SK-N-SH (cell line): ENCODE results near the gene MYO15A. TPM values are rescaled to one million over a fixed set of nuclear protein-coding genes. Genes with fewer than 3 reads are reported as not detected.

ENCODE experiments used
- CTCF ChIA-PET: fragments of 300-600, 350-600 bp; formaldehyde crosslinking; extraction: SDS; loops from one replicate; lab custom pipeline; 2021; lab: Yijun Ruan, JAX
- POLR2A ChIA-PET: fragments of 350-600 bp; sonication (Branson Sonifier 250); formaldehyde crosslinking; extraction: SDS; loops from one replicate; lab custom pipeline; 2020; ENCODE audit warnings: antibody characterized with exemption, inconsistent platforms; lab: Yijun Ruan, JAX
- DNase-seq: peaks from one replicate; pipeline ENCODE4 v3.0.0; 2012
- H2AFZ ChIP-seq: fragments of 200-600 bp; sonication (generic); 2 replicates; pipeline ENCODE4 v1.8.1; 2016; ENCODE audit warnings: antibody characterized with exemption, mild to moderate bottlenecking, low read depth
- H3F3A ChIP-seq: fragments of 200-600 bp; sonication (generic); replicated peaks from 2 replicates; pipeline ENCODE3; 2016; ENCODE audit warnings: antibody characterized with exemption, mild to moderate bottlenecking; ENCODE audit not compliant: insufficient read depth
- H3K27ac ChIP-seq, 2 experiments: fragments of 200-500 bp in 1 of 2; fragments of 200-600 bp in 1 of 2; sonication (Bioruptor generic) in 1 of 2; sonication (generic), shearing (Covaris generic) in 1 of 2; 2 replicates each; pipeline versions ENCODE4 v1.5.1 to v1.6.1; 2014 to 2016; ENCODE audit warnings: low read depth in 2 of 2, inconsistent platforms in 1 of 2, low read length in 1 of 2, mild to moderate bottlenecking in 1 of 2, mixed read lengths in 1 of 2
- H3K27me3 ChIP-seq: fragments of 200-600 bp; sonication (generic), shearing (Covaris generic); 2 replicates; pipeline ENCODE4 v1.6.1; 2016; ENCODE audit warnings: mixed run types; ENCODE audit not compliant: insufficient read depth
- H3K36me3 ChIP-seq, 2 experiments: fragments of 200-500 bp in 1 of 2; fragments of 200-600 bp in 1 of 2; sonication (Bioruptor generic) in 1 of 2; sonication (generic) in 1 of 2; replicated peaks in 1 of 2; 2 replicates each; pipeline versions ENCODE3 to v1.5.1; 2014 to 2016; ENCODE audit warnings: low read length in 1 of 2, mild to moderate bottlenecking in 1 of 2; ENCODE audit not compliant: insufficient read depth in 2 of 2, control insufficient read depth in 1 of 2
- H3K4me1 ChIP-seq, 2 experiments: fragments of 200-500 bp in 1 of 2; fragments of 200-600 bp in 1 of 2; sonication (Bioruptor generic) in 1 of 2; sonication (generic), shearing (Covaris generic) in 1 of 2; 2 replicates each; pipeline versions ENCODE4 v1.5.1 to v1.6.1; 2014 to 2016; ENCODE audit warnings: low read depth in 1 of 2, low read length in 1 of 2, mixed run types in 1 of 2; ENCODE audit not compliant: insufficient read depth in 2 of 2, control insufficient read depth in 1 of 2
- H3K4me2 ChIP-seq: fragments of 200-600 bp; sonication (generic), shearing (Covaris generic); 2 replicates; pipeline ENCODE4 v1.6.1; 2017; ENCODE audit warnings: mixed run types
- H3K4me3 ChIP-seq, 2 experiments: fragments of 200-500 bp in 1 of 2; fragments of 200-600 bp in 1 of 2; sonication (Bioruptor generic) in 1 of 2; sonication (generic), shearing (Covaris generic) in 1 of 2; 2 replicates each; pipeline versions ENCODE4 v1.5.1 to v1.8.1; 2014 to 2016; ENCODE audit warnings: low read depth in 2 of 2, inconsistent platforms in 1 of 2, low read length in 1 of 2, mild to moderate bottlenecking in 1 of 2, mixed read lengths in 1 of 2, moderate library complexity in 1 of 2
- H3K79me2 ChIP-seq: fragments of 200-600 bp; sonication (generic); 2 replicates; pipeline ENCODE4 v1.8.1; 2017; ENCODE audit warnings: mild to moderate bottlenecking; ENCODE audit not compliant: insufficient read depth
- H3K9ac ChIP-seq: fragments of 200-600 bp; sonication (generic); 2 replicates; pipeline ENCODE4 v1.6.1; 2017; ENCODE audit warnings: mixed run types
- H3K9me2 ChIP-seq: fragments of 200-600 bp; sonication (generic); 2 replicates; pipeline ENCODE4 v1.6.1; 2017; ENCODE audit warnings: mixed run types
- H3K9me3 ChIP-seq: fragments of 200-600 bp; sonication (generic); 2 replicates; pipeline ENCODE4 v1.6.1; 2017; ENCODE audit warnings: mixed run types, mild to moderate bottlenecking, moderate library complexity
- H4K20me1 ChIP-seq: fragments of 200-600 bp; sonication (generic); 2 replicates; pipeline ENCODE4 v1.6.1; 2017; ENCODE audit warnings: mild to moderate bottlenecking, mixed run types; ENCODE audit not compliant: insufficient read depth
- ELF1 ChIP-seq: IDR thresholded peaks from 2 replicates; pipeline ENCODE4 v1.4.0; 2012
- FOXM1 ChIP-seq: IDR thresholded peaks from 2 replicates; pipeline ENCODE4 v1.4.0; 2012; ENCODE audit warnings: low read depth, mild to moderate bottlenecking
- GABPA ChIP-seq: IDR thresholded peaks from 2 replicates; pipeline ENCODE4 v1.4.0; 2012; ENCODE audit warnings: low read depth, mild to moderate bottlenecking
- GATA2 ChIP-seq: sonication (generic); formaldehyde crosslinking; IDR thresholded peaks from 2 replicates; pipeline ENCODE4 v1.5.0; 2020; ENCODE audit warnings: mild to moderate bottlenecking, missing genetic modification reagents
- MEF2A ChIP-seq: IDR thresholded peaks from 2 replicates; pipeline ENCODE4 v1.4.0; 2012; ENCODE audit warnings: low read depth, borderline replicate concordance
- NFIC ChIP-seq: IDR thresholded peaks from 2 replicates; pipeline ENCODE4 v1.4.0; 2012; ENCODE audit warnings: borderline replicate concordance
- POLR2AphosphoS5 ChIP-seq: IDR thresholded peaks from 2 replicates; pipeline ENCODE4 v1.6.1; 2012; ENCODE audit warnings: low read depth, low read length
- RFX5 ChIP-seq: IDR thresholded peaks from 2 replicates; pipeline ENCODE4 v1.6.1; 2012; ENCODE audit warnings: mild to moderate bottlenecking, improper control_type of control experiment, low read length
- RXRA ChIP-seq: IDR thresholded peaks from 2 replicates; pipeline ENCODE4 v1.4.0; 2012; ENCODE audit warnings: low read depth, mild to moderate bottlenecking, borderline replicate concordance
- TAF1 ChIP-seq: IDR thresholded peaks from 2 replicates; pipeline ENCODE4 v1.6.1; 2012; ENCODE audit warnings: low read depth, mild to moderate bottlenecking, low read length, moderate library complexity, borderline replicate concordance
- TCF12 ChIP-seq: IDR thresholded peaks from 2 replicates; pipeline ENCODE4 v1.4.0; 2012
- YY1 ChIP-seq: IDR thresholded peaks from 2 replicates; pipeline ENCODE4 v1.4.0; 2012; ENCODE audit warnings: low read depth, mild to moderate bottlenecking
- WGBS: methylation state at CpG from one replicate; pipeline ENCODE4 v1.1.6; 2017; ENCODE audit warnings: low lambda C conversion rate; 5-methylcytosine and 5-hydroxymethylcytosine counted together
- polyA plus RNA-seq, 3 experiments: library from polyadenylated mRNA; depleted of rRNA; stranded (reverse); fragments of >200 nt; gene quantifications; 2 replicates each; pipeline ENCODE4 v1.2.3, GENCODE V29; 2012
- TF ChIP-seq, protein P1 (sequence below): IDR thresholded peaks from 2 replicates; pipeline ENCODE4 v1.4.0; 2012; ENCODE audit warnings: low read depth
- TF ChIP-seq, protein P2 (sequence below): fragments of 150-350 bp; IDR thresholded peaks from 2 replicates; pipeline ENCODE4 v1.6.1; 2017; ENCODE audit warnings: antibody characterized with exemption, low read length, low read depth, borderline replicate concordance
- TF ChIP-seq, protein P3 (sequence below): fragments of 200-600 bp; sonication (generic); IDR thresholded peaks from 2 replicates; pipeline ENCODE4 v1.6.1; 2017; ENCODE audit warnings: antibody characterized with exemption, mild to moderate bottlenecking, moderate library complexity
- TF ChIP-seq, protein P4 (sequence below): IDR thresholded peaks from 2 replicates; pipeline ENCODE4 v1.4.0; 2012; ENCODE audit warnings: low read depth, borderline replicate concordance

Gene MYO15A
- polyA plus RNA-seq, 1 of the 3 experiments (the other 2 are of a cell fraction), result 0.43 TPM

DNA sequence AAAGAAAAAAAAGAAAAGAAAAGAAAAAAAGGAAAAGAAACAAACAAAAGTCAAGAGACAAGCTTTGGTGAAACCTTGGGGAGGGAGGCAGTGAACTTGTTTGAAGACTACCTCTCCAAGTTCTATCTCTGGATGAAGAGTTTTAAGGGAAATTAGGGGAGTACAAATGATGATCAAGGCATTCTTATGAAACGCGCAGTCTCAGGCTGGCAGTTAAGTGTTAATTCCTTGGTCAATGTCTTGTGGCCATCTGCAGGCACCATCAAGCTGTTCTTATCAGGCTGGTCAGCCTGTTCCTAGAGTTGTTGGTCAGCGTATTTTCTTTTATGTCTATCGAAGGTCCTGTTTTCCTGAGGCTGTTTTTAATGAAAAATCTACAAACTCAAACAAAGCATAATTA is 29.0 kb upstream of the MYO15A start:
- Histone ChIP-seq H3F3A (no peaks in the 10 kb centered on the region), H3K4me2 (no peak overlapping the region), H3K27me3 (no peaks in the 10 kb centered on the region), H3K4me3 (no peak overlapping the region), H3K9ac (no peak overlapping the region), H3K27ac (no peak overlapping the region), H3K4me1 (peaks cover 0 to 1% of the 10 kb centered on the region in 2 experiments; a peak in 1 of 4 replicates), H3K9me3 (no peaks in the 10 kb centered on the region), H3K79me2 (no peaks in the 10 kb centered on the region), H4K20me1 (no peaks in the 10 kb centered on the region), H2AFZ (no peak overlapping the region), H3K9me2 (no peaks in the 10 kb centered on the region), H3K36me3 (no peaks in the 10 kb centered on the region)
- no peak for DNase-seq
- ChIA-PET CTCF (no interaction called here), POLR2A (no interaction called here)
- TF ChIP-seq TCF12 (no peak), TAF1 (no peak), GABPA (no peak), ELF1 (no peak), GATA2 (no peak), RFX5 (no peak), NFIC (no peak), RXRA (no peak), POLR2AphosphoS5 (no peak), FOXM1 (no peak)
- TF ChIP-seq, protein P1, sequence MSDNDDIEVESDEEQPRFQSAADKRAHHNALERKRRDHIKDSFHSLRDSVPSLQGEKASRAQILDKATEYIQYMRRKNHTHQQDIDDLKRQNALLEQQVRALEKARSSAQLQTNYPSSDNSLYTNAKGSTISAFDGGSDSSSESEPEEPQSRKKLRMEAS, result no peak
- 68% methylated on average over 4 of the region's 4 CpGs for WGBS

DNA sequence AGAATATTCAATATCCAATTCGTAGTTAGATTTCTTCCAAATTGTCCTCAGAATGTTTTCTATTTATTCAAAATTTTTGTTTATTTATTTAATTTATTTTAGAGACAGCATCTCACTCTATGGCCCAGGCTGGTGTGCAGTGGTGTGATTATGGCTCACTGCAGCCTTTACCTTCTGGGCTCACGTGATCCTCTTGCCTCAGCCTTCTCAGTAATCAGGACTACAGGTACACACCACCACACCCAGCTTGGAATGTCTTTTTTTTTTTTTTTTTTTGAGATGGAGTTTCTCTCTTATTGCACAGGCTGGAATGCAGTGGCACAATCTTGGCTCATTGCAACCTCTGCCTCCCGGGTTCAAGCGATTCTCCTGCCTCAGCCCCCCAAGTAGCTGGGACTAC is 24.3 kb upstream of the MYO15A start:
- H3K36me3 ChIP-seq, result no peaks in the 10 kb centered on the region
- H3K27ac ChIP-seq, result no peak overlapping the region
- no peak overlapping the region for H3K9ac ChIP-seq
- H2AFZ ChIP-seq, result no peak overlapping the region
- H3K79me2 ChIP-seq, result peaks cover 16% of the 10 kb centered on the region
- TF ChIP-seq RXRA, result no peak
- TF ChIP-seq, protein P2, sequence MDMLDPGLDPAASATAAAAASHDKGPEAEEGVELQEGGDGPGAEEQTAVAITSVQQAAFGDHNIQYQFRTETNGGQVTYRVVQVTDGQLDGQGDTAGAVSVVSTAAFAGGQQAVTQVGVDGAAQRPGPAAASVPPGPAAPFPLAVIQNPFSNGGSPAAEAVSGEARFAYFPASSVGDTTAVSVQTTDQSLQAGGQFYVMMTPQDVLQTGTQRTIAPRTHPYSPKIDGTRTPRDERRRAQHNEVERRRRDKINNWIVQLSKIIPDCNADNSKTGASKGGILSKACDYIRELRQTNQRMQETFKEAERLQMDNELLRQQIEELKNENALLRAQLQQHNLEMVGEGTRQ, result no peak
- TF ChIP-seq, protein P3, sequence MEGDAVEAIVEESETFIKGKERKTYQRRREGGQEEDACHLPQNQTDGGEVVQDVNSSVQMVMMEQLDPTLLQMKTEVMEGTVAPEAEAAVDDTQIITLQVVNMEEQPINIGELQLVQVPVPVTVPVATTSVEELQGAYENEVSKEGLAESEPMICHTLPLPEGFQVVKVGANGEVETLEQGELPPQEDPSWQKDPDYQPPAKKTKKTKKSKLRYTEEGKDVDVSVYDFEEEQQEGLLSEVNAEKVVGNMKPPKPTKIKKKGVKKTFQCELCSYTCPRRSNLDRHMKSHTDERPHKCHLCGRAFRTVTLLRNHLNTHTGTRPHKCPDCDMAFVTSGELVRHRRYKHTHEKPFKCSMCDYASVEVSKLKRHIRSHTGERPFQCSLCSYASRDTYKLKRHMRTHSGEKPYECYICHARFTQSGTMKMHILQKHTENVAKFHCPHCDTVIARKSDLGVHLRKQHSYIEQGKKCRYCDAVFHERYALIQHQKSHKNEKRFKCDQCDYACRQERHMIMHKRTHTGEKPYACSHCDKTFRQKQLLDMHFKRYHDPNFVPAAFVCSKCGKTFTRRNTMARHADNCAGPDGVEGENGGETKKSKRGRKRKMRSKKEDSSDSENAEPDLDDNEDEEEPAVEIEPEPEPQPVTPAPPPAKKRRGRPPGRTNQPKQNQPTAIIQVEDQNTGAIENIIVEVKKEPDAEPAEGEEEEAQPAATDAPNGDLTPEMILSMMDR, result no peak
- no peak for TF ChIP-seq NFIC
- TF ChIP-seq, protein P4, sequence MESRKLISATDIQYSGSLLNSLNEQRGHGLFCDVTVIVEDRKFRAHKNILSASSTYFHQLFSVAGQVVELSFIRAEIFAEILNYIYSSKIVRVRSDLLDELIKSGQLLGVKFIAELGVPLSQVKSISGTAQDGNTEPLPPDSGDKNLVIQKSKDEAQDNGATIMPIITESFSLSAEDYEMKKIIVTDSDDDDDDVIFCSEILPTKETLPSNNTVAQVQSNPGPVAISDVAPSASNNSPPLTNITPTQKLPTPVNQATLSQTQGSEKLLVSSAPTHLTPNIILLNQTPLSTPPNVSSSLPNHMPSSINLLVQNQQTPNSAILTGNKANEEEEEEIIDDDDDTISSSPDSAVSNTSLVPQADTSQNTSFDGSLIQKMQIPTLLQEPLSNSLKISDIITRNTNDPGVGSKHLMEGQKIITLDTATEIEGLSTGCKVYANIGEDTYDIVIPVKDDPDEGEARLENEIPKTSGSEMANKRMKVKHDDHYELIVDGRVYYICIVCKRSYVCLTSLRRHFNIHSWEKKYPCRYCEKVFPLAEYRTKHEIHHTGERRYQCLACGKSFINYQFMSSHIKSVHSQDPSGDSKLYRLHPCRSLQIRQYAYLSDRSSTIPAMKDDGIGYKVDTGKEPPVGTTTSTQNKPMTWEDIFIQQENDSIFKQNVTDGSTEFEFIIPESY, result no peak
- no peak for TF ChIP-seq YY1
- no peak for TF ChIP-seq MEF2A
- TF ChIP-seq GABPA, result no peak
- WGBS, result 82% methylated on average over 4 of the region's 4 CpGs
- H3K27me3 ChIP-seq, result no peaks in the 10 kb centered on the region
- CTCF ChIA-PET, result no interaction called here
- H4K20me1 ChIP-seq, result no peaks in the 10 kb centered on the region
- DNase-seq, result no peak
- H3F3A ChIP-seq, result no peaks in the 10 kb centered on the region
- no peak overlapping the region for H3K4me2 ChIP-seq
- H3K4me1 ChIP-seq, result peaks cover 0 to 7% of the 10 kb centered on the region in 2 experiments; a peak in 1 of 4 replicates
- no peaks in the 10 kb centered on the region for H3K9me2 ChIP-seq
- POLR2A ChIA-PET, result no interaction called here
- no peaks in the 10 kb centered on the region for H3K9me3 ChIP-seq
- H3K4me3 ChIP-seq, result no peak overlapping the region
